CD4-positive, alpha-beta T cell treated with Interleukin-10 for 1 hour (primary cell): ENCODE data around the gene SIK2.
"Not testable (repeated sequence)": the region's sequence is repeated elsewhere in the genome, so short reads cannot be mapped to it uniquely, and the experiment has no call there.

Experiments
- DNase-seq: peaks from one replicate; pipeline ENCODE4 v3.0.0-alpha.2; 2020

The SIK2 gene

GRCh38 chr11:111703576-111703975 lies 101.3 kb downstream of the SIK2 start:
- DNase-seq: no peak

- DNase-seq: no peak
Measured at GRCh38 chr11:111707039-111707690, 104.9 kb downstream of the SIK2 start.

- no peak for DNase-seq
Measured at GRCh38 chr11:111707691-111708067, 105.4 kb downstream of the SIK2 start.

GRCh38 chr11:111714522-111714921 lies 112.3 kb downstream of the SIK2 start:
- no peak for DNase-seq

- DNase-seq: no peak
Measured at GRCh38 chr11:111715142-111715816, 113.0 kb downstream of the SIK2 start.

GRCh38 chr11:111717660-111718059 lies 115.4 kb downstream of the SIK2 start:
- DNase-seq: not testable (repeated sequence)

- DNase-seq: no peak
Measured at GRCh38 chr11:111718436-111718835, 116.2 kb downstream of the SIK2 start.

GRCh38 chr11:111718859-111719258 lies 116.6 kb downstream of the SIK2 start:
- no peak for DNase-seq

GRCh38 chr11:111719379-111719778 lies 117.1 kb downstream of the SIK2 start:
- DNase-seq: no peak

- no peak for DNase-seq
Measured at GRCh38 chr11:111720801-111721494, 118.7 kb downstream of the SIK2 start.

GRCh38 chr11:111722501-111722900 lies 120.3 kb downstream of the SIK2 start:
- no peak for DNase-seq

GRCh38 chr11:111723595-111723994 lies 121.3 kb downstream of the SIK2 start:
- DNase-seq: no peak

- no peak for DNase-seq
Measured at GRCh38 chr11:111724615-111725129, 122.4 kb downstream of the SIK2 start.

- DNase-seq: no peak
Measured at GRCh38 chr11:111725621-111726020, 123.4 kb downstream of the SIK2 start.

- DNase-seq: no peak
Measured at GRCh38 chr11:111726301-111726713, 124.1 kb downstream of the SIK2 start.

- DNase-seq: no peak
Measured at GRCh38 chr11:111727431-111727830, 125.2 kb downstream of the SIK2 start.

GRCh38 chr11:111729071-111729830 lies 127.0 kb downstream of the SIK2 start:
- DNase-seq: no peak

GRCh38 chr11:111729831-111730311 lies 127.6 kb downstream of the SIK2 start:
- DNase-seq: no peak

GRCh38 chr11:111730871-111731591 lies 128.8 kb downstream of the SIK2 start:
- DNase-seq: no peak

GRCh38 chr11:111731821-111732220 lies 129.6 kb downstream of the SIK2 start:
- no peak for DNase-seq

GRCh38 chr11:111733016-111733415 lies 130.8 kb downstream of the SIK2 start:
- no peak for DNase-seq

GRCh38 chr11:111733611-111734088 lies 131.4 kb downstream of the SIK2 start:
- DNase-seq: no peak
